GM19438 (cell line): ENCODE measurements around the gene MAPK14.
"Not testable (repeated sequence)": the region's sequence is repeated elsewhere in the genome, so short reads cannot be mapped to it uniquely, and the experiment has no call there.

Source experiments
- ATAC-seq: cut with Tn5 transposase; IDR thresholded peaks from one replicate; pipeline ENCODE4 v1.9.1; 2021; ENCODE audit warnings: low read depth; ENCODE audit not compliant: unreplicated experiment

MAPK14 gene

GRCh38 chr6:36067374-36068011 lies 39.9 kb downstream of the MAPK14 start:
- ATAC-seq: no peak

- no peak for ATAC-seq
Measured at GRCh38 chr6:36068012-36068392, 40.4 kb downstream of the MAPK14 start.

- ATAC-seq: no peak
Measured at GRCh38 chr6:36068586-36068985, 41.0 kb downstream of the MAPK14 start.

- no peak for ATAC-seq
Measured at GRCh38 chr6:36069573-36069972, 42.0 kb downstream of the MAPK14 start.

GRCh38 chr6:36070252-36070651 lies 42.6 kb downstream of the MAPK14 start:
- ATAC-seq: no peak

- no peak for ATAC-seq
Measured at GRCh38 chr6:36071281-36071680, 43.7 kb downstream of the MAPK14 start.

- no peak for ATAC-seq
Measured at GRCh38 chr6:36071714-36072113, 44.1 kb downstream of the MAPK14 start.

GRCh38 chr6:36072681-36073080 lies 45.1 kb downstream of the MAPK14 start:
- no peak for ATAC-seq

- no peak for ATAC-seq
Measured at GRCh38 chr6:36073587-36073986, 46.0 kb downstream of the MAPK14 start.

- no peak for ATAC-seq
Measured at GRCh38 chr6:36075656-36076055, 48.0 kb downstream of the MAPK14 start.

GRCh38 chr6:36076178-36077063 lies 48.8 kb downstream of the MAPK14 start:
- no peak for ATAC-seq

- no peak for ATAC-seq
Measured at GRCh38 chr6:36078159-36078558, 50.6 kb downstream of the MAPK14 start.

- no peak for ATAC-seq
Measured at GRCh38 chr6:36079601-36080000, 52.0 kb downstream of the MAPK14 start.

GRCh38 chr6:36082318-36082717 lies 54.7 kb downstream of the MAPK14 start:
- no peak for ATAC-seq

GRCh38 chr6:36083446-36083845 lies 55.8 kb downstream of the MAPK14 start:
- no peak for ATAC-seq

- ATAC-seq: not testable (repeated sequence)
Measured at GRCh38 chr6:36088204-36088603, 60.6 kb downstream of the MAPK14 start.

GRCh38 chr6:36089048-36089447 lies 61.4 kb downstream of the MAPK14 start:
- no peak for ATAC-seq

- ATAC-seq: no peak
Measured at GRCh38 chr6:36094238-36094637, 66.6 kb downstream of the MAPK14 start.

- no peak for ATAC-seq
Measured at GRCh38 chr6:36094753-36095496, 67.3 kb downstream of the MAPK14 start.

- ATAC-seq: no peak
Measured at GRCh38 chr6:36095497-36096391, 68.1 kb downstream of the MAPK14 start.
